Uterus (tissue), 2 donors: ENCODE data around the gene CADM2.

Experiments used
- CTCF ChIP-seq, 4 experiments: fragments of 200-600 bp in 2 of 4; fragments of 450-650 bp in 2 of 4; sonication (generic) in 2 of 4; IDR thresholded peaks; one replicate each; pipeline ENCODE4 v1.5.1; 2016 to 2019; ENCODE audit warnings: antibody characterized with exemption in 4 of 4, mild to moderate bottlenecking in 2 of 4, moderate library complexity in 1 of 4
- POLR2A ChIP-seq, 2 donors: fragments of 450-650 bp; IDR thresholded peaks; one replicate each; pipeline ENCODE4 v1.6.1; 2016; ENCODE audit warnings: antibody characterized with exemption in 2 of 2, mild to moderate bottlenecking in 1 of 2, moderate library complexity in 1 of 2

- TF ChIP-seq CTCF (IDR thresholded peaks at IDR 0.05): no peak
- no peak for TF ChIP-seq POLR2A (IDR thresholded peaks at IDR 0.05)
These were observed 305.6 kb downstream of the CADM2 start for GRCh38 chr3:85264381-85264780.
